GM19238 (cell line): ENCODE results near the gene UBE2G2.
A peak's percentile ranks its signal among the peaks of the same experiment; 100 is the strongest.
"Not testable (repeated sequence)": the region's sequence is repeated elsewhere in the genome, so short reads cannot be mapped to it uniquely, and the experiment has no call there.

ENCODE experiments used
- DNase-seq: peaks from one replicate; pipeline ENCODE4 v3.0.0; 2011; ENCODE audit warnings: low spot score; ENCODE audit not compliant: insufficient read length

Gene UBE2G2

DNA sequence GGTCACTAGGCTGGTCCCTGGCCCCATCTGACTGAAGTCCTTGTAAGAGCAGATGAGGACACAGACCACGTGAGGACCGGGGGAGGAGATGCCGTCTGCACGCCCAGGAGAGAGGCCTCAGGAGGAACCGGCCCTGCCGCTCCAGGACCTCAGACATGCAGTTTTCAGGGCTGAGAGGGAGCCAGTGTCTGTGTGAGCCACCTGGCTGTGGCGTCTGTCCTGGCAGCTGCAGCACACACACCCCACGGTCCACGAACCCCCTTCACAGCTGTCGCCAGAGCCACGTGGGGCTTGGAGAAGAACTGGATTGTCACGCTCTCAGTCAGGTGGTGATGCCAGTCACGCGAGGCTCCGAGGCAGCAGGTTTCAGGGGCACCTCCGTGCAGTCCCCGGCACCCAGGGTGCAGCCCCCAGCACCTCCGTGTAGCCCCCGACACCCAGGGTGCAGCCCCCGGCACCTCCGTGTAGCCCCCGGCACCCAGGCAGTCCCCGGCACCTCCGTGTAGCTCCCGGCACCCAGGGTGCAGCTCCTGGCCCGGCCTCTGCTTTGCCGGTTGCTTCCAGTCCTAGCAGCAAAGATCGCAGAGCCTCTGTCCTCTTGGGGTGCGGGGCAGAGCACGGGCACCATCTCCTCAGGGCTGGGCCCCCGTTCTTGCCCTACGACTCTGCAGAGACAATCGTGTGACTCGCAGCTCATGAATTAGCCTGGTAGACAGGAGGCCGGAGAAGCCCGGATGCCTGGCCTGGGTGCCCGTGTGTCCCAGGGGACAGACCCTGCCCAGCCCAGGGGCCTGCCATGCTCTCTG lies 35.2 kb upstream of the UBE2G2 start:
- DNase-seq = no peak

DNA sequence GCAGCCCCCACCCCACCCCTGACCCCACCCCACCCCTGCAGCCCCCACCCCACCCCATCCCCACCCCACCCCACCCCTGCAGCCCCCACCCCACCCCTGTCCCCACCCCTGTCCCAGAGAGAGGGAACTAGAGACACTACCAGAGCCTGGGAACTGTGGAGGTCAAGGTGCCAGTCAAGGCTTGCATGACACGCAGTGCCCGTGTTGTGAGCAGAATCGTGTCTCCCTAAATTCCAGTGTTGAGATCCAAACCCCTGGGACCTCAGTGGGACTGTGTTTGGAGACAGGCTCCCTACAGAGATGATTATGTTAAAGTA lies 34.7 kb upstream of the UBE2G2 start:
- no peak for DNase-seq

- no peak for DNase-seq
Measured at GRCh38 chr21:44835647-44835973, 34.0 kb upstream of the UBE2G2 start.

GRCh38 chr21:44834951-44835646 lies 33.5 kb upstream of the UBE2G2 start:
- DNase-seq = no peak

DNA sequence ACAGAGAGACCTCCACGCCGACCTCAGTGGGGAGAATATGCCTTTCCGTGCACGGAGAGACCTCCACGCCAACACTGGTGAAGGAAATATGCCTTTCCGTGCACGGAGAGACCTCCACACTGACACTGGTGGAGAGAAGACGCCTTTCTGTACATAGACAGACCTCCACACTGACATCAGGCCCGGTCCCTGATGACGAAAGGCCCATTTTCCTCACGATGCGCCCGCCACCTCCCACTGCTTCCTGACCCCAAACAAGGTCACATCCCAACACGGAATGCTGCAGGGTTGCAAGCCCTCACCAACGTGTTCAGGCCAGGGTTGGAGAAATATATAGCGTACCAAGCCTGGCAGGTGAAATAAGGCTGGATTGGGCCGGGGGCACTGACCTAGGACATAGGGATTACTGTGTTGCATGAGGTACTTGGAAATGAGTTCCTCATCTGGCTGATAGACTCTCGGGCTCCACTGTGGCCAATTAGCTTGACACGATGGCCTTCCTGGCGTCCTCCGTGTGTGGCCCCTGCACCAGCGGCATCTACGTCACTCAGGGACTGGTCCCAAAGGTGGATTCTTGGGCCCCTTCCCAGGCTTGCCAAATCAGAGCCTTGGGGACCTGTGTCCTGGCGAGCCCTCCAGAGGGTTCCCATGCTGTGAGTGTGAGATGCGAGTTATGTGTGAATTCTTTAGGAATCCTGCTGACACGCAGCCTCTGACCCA lies 32.8 kb upstream of the UBE2G2 start:
- no peak for DNase-seq

- no peak for DNase-seq
Measured at GRCh38 chr21:44833663-44834062, 32.0 kb upstream of the UBE2G2 start.

- not testable (repeated sequence) for DNase-seq
Measured at GRCh38 chr21:44832516-44833255, 31.1 kb upstream of the UBE2G2 start.

GRCh38 chr21:44831227-44831860 lies 29.7 kb upstream of the UBE2G2 start:
- no peak for DNase-seq

- no peak for DNase-seq
Measured at GRCh38 chr21:44829507-44830092, 28.0 kb upstream of the UBE2G2 start.

DNA sequence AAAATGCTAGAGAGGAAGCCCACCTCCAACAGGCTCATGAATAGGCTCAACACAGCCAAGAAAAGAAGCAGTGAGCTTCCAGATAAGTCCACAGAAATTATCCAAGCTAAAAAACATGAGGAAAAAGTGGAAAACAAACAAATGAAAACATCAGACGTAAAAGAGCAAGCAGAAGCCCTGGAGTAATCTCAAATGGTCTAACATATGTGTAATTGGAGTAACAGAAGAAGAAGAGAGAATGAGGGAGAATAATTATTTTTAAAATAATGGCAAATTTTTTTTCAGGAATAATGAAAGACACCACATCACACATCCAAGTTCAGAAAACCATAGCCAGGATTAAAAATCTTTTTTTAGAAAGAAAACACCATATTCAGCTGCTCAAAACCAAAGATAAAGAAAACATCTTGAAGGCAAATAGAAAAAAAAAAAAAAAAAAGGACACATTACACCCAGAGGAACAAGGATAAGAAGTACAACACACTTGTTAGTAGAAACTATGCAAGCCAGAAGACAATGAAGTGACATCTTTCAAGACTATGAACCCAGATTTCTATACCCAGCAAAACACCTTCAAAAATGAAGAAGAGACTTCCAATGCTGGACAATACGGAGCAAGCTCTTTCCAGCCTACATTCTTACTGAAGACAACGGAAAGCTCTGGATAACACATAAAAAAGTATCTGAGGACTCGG lies 26.9 kb upstream of the UBE2G2 start:
- no peak for DNase-seq

DNA sequence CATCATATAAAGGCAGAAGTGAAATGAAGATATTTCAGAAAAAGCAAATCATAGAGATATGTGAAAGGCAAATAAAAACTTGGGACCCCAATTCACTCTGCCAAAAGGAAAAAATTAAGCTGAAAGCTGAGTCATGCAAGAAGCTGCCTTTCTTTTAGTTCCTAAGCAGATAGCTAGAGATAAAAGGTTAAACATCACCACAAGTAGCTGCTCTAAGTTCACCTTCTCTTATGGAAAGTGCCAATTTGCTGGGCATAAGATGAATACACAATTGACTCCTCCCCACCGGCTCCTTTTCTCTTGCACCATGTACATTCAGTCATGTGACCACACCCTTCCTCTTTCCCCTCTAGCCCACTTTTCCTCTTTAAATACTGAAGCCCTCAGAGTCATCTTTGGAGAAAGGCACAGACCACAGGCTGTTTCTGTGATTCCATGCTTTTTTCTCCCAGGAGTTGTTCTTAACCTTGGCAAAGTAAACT lies 21.6 kb upstream of the UBE2G2 start:
- no peak for DNase-seq

DNA sequence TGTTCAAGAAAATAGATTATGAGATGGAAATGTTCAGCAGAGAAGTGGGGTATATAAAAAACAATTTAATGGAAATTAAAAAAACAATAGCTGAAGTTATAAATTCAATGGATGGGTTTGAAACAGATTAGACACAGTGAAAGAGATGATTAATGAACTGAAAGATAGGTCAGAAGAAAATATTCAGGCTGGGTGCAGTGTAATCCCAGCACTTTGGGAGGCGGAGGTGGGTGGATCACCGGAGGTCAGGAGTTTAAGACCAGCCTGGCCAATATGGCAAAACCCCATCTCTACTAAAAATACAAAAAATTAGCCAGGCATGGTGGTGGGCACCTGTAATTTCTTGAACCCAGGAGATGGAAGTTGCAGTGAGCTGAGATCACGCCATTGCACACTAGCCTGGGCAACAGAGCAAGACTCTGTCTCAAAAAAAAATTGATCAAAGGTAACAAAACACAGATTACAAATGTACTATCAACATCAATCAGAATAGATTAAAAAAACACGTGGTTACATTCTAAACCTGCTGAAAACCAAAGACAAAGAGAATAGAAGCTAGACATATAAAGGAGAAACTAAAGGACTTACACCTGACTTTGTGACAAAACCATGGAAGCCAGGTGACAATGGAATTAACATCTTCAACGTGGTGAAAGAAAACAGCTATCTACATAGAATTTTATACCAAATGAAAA lies 21.0 kb upstream of the UBE2G2 start:
- DNase-seq = no peak

- no peak for DNase-seq
Measured at GRCh38 chr21:44820851-44821250, 19.2 kb upstream of the UBE2G2 start.

GRCh38 chr21:44819283-44820243 lies 17.9 kb upstream of the UBE2G2 start:
- DNase-seq = no peak

DNA sequence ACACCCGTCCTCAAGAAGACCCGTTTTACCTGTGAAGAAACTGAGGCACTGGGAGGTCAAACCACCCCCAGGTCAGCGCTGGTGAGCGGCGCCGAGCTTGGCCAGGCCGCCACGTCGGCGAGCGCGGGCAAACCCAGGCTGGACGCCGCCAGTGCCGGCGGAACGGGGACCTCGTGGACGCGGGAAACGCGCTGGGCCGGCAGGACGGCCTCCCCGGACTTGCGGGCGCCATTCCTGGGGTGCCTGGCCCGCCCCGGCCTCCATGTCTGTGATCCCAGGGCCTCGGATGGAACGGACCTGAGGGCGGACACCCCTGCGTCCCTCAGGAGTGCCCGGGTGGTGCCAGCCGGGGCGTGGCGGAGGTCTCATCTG lies 17.0 kb upstream of the UBE2G2 start:
- no peak for DNase-seq

DNA sequence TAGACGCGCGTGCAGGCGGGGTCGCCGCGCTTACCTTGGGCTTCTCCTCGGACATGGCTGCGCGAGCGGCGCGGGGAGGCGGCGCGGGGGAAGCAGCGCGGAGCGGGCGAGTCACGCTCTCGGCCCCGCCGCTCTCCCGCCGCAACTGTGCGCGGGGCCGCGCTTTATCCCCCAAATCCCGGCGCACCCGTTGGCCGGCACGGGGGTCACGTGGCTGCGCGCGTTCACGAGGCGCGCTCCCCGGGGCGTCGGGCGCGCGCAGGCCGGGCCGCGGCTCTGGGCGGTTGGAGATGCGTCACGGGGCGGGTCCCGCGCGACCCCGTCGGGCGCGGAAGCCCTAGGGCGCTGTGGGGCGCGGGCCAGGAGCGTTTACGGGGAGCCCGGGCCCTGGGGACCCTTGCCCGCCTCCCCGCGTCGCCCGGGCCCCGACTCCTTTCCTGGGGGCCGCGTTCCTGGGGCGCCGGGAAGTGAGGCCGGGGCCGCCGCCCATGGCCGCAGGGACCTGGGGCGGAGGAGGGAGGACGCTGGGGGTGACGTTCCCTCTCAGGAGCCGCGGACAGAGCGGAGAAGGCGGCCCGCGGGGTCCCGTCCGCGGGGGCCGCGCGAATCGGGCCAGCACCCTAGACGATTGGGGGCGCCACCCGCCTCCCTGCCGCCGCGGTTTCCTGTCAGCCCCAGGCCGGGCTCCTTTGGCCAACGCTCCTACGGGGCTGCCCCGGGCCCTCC lies 16.5 kb upstream of the UBE2G2 start, which contains the start of gene SUMO3:
SUMO3 (minus strand) TSS at position 149 of the 726 bp plus-strand sequence; CDS start at position 55, 94 bp downstream.
- peak; percentile 95 for DNase-seq

GRCh38 chr21:44817506-44817880 lies 15.9 kb upstream of the UBE2G2 start:
- DNase-seq = peak; percentile 95
